ENCODE measurements around the gene CRHR1.

DNA sequence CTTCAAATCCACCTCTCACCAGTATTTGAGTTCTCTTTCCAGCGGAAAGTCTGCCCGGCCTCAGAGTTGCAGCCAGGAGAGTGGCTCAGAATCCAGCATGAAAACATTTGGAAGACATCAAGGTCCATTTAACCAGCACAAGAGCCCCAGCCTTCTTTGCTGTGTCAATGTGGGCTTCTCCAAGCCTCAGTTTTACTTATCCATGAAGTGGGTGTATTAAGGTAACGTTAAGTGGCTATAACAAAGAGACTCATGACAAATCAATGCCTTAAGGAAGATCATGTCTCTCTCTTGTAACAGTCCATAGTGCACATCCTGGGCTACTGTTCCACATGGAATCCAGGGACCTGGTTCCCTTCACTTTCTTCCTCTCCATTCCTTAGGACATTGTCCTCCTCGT lies 59.6 kb downstream of the CRHR1 start:
- TF ChIP-seq ZNF232 (CRISPR knock-in tag; IDR thresholded peaks at IDR 0.05) (no peak), TCF7 (CRISPR knock-in tag; IDR thresholded peaks at IDR 0.05; ENCODE audit: low read depth) (no peak), SP1 (CRISPR knock-in tag; conservative IDR thresholded peaks at IDR 0.05) (no peak), MYBL2 (CRISPR knock-in tag; IDR thresholded peaks at IDR 0.05) (no peak)
- TF ChIP-seq, protein P1, sequence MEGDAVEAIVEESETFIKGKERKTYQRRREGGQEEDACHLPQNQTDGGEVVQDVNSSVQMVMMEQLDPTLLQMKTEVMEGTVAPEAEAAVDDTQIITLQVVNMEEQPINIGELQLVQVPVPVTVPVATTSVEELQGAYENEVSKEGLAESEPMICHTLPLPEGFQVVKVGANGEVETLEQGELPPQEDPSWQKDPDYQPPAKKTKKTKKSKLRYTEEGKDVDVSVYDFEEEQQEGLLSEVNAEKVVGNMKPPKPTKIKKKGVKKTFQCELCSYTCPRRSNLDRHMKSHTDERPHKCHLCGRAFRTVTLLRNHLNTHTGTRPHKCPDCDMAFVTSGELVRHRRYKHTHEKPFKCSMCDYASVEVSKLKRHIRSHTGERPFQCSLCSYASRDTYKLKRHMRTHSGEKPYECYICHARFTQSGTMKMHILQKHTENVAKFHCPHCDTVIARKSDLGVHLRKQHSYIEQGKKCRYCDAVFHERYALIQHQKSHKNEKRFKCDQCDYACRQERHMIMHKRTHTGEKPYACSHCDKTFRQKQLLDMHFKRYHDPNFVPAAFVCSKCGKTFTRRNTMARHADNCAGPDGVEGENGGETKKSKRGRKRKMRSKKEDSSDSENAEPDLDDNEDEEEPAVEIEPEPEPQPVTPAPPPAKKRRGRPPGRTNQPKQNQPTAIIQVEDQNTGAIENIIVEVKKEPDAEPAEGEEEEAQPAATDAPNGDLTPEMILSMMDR (IDR thresholded peaks at IDR 0.05): no peak
- TF ChIP-seq, protein P2, sequence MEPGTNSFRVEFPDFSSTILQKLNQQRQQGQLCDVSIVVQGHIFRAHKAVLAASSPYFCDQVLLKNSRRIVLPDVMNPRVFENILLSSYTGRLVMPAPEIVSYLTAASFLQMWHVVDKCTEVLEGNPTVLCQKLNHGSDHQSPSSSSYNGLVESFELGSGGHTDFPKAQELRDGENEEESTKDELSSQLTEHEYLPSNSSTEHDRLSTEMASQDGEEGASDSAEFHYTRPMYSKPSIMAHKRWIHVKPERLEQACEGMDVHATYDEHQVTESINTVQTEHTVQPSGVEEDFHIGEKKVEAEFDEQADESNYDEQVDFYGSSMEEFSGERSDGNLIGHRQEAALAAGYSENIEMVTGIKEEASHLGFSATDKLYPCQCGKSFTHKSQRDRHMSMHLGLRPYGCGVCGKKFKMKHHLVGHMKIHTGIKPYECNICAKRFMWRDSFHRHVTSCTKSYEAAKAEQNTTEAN (CRISPR knock-in tag; IDR thresholded peaks at IDR 0.05): no peak
- TF ChIP-seq, protein P3, sequence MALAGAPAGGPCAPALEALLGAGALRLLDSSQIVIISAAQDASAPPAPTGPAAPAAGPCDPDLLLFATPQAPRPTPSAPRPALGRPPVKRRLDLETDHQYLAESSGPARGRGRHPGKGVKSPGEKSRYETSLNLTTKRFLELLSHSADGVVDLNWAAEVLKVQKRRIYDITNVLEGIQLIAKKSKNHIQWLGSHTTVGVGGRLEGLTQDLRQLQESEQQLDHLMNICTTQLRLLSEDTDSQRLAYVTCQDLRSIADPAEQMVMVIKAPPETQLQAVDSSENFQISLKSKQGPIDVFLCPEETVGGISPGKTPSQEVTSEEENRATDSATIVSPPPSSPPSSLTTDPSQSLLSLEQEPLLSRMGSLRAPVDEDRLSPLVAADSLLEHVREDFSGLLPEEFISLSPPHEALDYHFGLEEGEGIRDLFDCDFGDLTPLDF (CRISPR knock-in tag; IDR thresholded peaks at IDR 0.05): no peak
- TF ChIP-seq, protein P4, sequence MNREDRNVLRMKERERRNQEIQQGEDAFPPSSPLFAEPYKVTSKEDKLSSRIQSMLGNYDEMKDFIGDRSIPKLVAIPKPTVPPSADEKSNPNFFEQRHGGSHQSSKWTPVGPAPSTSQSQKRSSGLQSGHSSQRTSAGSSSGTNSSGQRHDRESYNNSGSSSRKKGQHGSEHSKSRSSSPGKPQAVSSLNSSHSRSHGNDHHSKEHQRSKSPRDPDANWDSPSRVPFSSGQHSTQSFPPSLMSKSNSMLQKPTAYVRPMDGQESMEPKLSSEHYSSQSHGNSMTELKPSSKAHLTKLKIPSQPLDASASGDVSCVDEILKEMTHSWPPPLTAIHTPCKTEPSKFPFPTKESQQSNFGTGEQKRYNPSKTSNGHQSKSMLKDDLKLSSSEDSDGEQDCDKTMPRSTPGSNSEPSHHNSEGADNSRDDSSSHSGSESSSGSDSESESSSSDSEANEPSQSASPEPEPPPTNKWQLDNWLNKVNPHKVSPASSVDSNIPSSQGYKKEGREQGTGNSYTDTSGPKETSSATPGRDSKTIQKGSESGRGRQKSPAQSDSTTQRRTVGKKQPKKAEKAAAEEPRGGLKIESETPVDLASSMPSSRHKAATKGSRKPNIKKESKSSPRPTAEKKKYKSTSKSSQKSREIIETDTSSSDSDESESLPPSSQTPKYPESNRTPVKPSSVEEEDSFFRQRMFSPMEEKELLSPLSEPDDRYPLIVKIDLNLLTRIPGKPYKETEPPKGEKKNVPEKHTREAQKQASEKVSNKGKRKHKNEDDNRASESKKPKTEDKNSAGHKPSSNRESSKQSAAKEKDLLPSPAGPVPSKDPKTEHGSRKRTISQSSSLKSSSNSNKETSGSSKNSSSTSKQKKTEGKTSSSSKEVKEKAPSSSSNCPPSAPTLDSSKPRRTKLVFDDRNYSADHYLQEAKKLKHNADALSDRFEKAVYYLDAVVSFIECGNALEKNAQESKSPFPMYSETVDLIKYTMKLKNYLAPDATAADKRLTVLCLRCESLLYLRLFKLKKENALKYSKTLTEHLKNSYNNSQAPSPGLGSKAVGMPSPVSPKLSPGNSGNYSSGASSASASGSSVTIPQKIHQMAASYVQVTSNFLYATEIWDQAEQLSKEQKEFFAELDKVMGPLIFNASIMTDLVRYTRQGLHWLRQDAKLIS (CRISPR knock-in tag; IDR thresholded peaks at IDR 0.05; ENCODE audit: borderline replicate concordance): no peak
- TF ChIP-seq, protein P5, sequence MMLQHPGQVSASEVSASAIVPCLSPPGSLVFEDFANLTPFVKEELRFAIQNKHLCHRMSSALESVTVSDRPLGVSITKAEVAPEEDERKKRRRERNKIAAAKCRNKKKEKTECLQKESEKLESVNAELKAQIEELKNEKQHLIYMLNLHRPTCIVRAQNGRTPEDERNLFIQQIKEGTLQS (CRISPR knock-in tag; conservative IDR thresholded peaks at IDR 0.05): no peak
